Smooth muscle cell (in vitro differentiated cells): ENCODE data around the gene PHLPP1. TPM values are rescaled to one million over a fixed set of nuclear protein-coding genes. Genes with fewer than 3 reads are reported as not detected.

Experiments used
- DNase-seq: peaks from one replicate; lab custom pipeline; 2025; ENCODE audit not compliant: unreplicated experiment; lab: John Stamatoyannopoulos, UW
- H2AFZ ChIP-seq: fragments of 200-600 bp; sonication (generic); 2 replicates; pipeline ENCODE4 v1.6.0; 2016; ENCODE audit warnings: antibody characterized with exemption, low read depth, mild to moderate bottlenecking
- H3F3A ChIP-seq: fragments of 200-600 bp; sonication (generic); 2 replicates; pipeline ENCODE4 v1.6.0; 2017; ENCODE audit warnings: antibody characterized with exemption, low read depth
- H3K27ac ChIP-seq: fragments of 200-600 bp; sonication (generic); 2 replicates; pipeline ENCODE4 v1.5.1; 2016; ENCODE audit warnings: low read depth, mild to moderate bottlenecking
- H3K27me3 ChIP-seq: fragments of 200-600 bp; sonication (generic); 2 replicates; pipeline ENCODE4 v1.6.1; 2016; ENCODE audit warnings: low read depth, mild to moderate bottlenecking
- H3K36me3 ChIP-seq: fragments of 200-600 bp; sonication (generic); 2 replicates; pipeline ENCODE4 v1.5.1; 2016; ENCODE audit warnings: low read depth
- H3K4me1 ChIP-seq: fragments of 200-600 bp; sonication (generic); 2 replicates; pipeline ENCODE4 v1.5.1; 2016; ENCODE audit warnings: low read depth
- H3K4me2 ChIP-seq: fragments of 200-600 bp; sonication (generic); 2 replicates; pipeline ENCODE4 v1.6.0; 2016; ENCODE audit warnings: mild to moderate bottlenecking
- H3K4me3 ChIP-seq: fragments of 200-600 bp; sonication (generic); 2 replicates; pipeline ENCODE4 v1.5.1; 2016; ENCODE audit warnings: mild to moderate bottlenecking
- H3K79me2 ChIP-seq: fragments of 200-600 bp; sonication (generic); 2 replicates; pipeline ENCODE4 v1.6.0; 2016; ENCODE audit warnings: low read depth, mild to moderate bottlenecking
- H3K9ac ChIP-seq: fragments of 200-600 bp; sonication (generic); 2 replicates; pipeline ENCODE4 v1.6.0; 2016; ENCODE audit warnings: low read depth
- H3K9me3 ChIP-seq: fragments of 200-600 bp; sonication (generic); replicated peaks from 2 replicates; pipeline ENCODE4 v1.5.1; 2016; ENCODE audit warnings: low read depth
- H4K20me1 ChIP-seq: fragments of 200-600 bp; sonication (generic); 2 replicates; pipeline ENCODE4 v1.6.0; 2016; ENCODE audit warnings: low read depth
- CTCF ChIP-seq: fragments of 200-600 bp; sonication (generic); IDR thresholded peaks from 2 replicates; pipeline ENCODE4 v1.5.1; 2017; ENCODE audit warnings: borderline replicate concordance, mild to moderate bottlenecking, antibody characterized with exemption; ENCODE audit not compliant: insufficient read depth, poor library complexity, severe bottlenecking
- WGBS: methylation state at CpG from one replicate; pipeline ENCODE4 v1.1.7; 2016; ENCODE audit warnings: low lambda C conversion rate; 5-methylcytosine and 5-hydroxymethylcytosine counted together
- polyA plus RNA-seq: library from polyadenylated mRNA; unstranded; fragments of >200 nt; fragmentation: Nextera tagmentation; extraction: Ambion mirVana; gene quantifications from 2 replicates; pipeline ENCODE4 v1.2.1, GENCODE V29; 2016
- total RNA-seq: library from RNA; depleted of rRNA; stranded (reverse); fragments of >200 nt; gene quantifications from 2 replicates; pipeline ENCODE4 v1.2.3, GENCODE V29; 2014

PHLPP1 gene
- total and polyA plus RNA-seq, 2 experiments from 2014 or later: 1.1 to 4.3 TPM

GRCh38 chr18:62809900-62810299 is 94.6 kb downstream of the PHLPP1 start:
- no peaks in the 10 kb centered on the region for H3K27me3 ChIP-seq
- TF ChIP-seq CTCF: no peak
- H3K9me3 ChIP-seq: no peaks in the 10 kb centered on the region
- H4K20me1 ChIP-seq: peaks cover 13% of the 10 kb centered on the region
- no peak overlapping the region for H2AFZ ChIP-seq
- no peak overlapping the region for H3K4me3 ChIP-seq
- H3K4me2 ChIP-seq: peak overlapping the region; percentile 35
- no peak for DNase-seq
- no peaks in the 10 kb centered on the region for H3K36me3 ChIP-seq
- H3K9ac ChIP-seq: no peak overlapping the region
- peaks cover 23% of the 10 kb centered on the region for H3K79me2 ChIP-seq
- H3K4me1 ChIP-seq: peaks cover 28% of the 10 kb centered on the region
- H3K27ac ChIP-seq: no peak overlapping the region
- 70% methylated on average over 1 of the region's 1 CpG for WGBS
- H3F3A ChIP-seq: peaks cover 13% of the 10 kb centered on the region

- H3K79me2 ChIP-seq: peaks cover 18% of the 10 kb centered on the region
- WGBS: 79% methylated on average over 4 of the region's 4 CpGs
- no peak for TF ChIP-seq CTCF
Observed at GRCh38 chr18:62810682-62811081, 95.3 kb downstream of the PHLPP1 start.

DNA sequence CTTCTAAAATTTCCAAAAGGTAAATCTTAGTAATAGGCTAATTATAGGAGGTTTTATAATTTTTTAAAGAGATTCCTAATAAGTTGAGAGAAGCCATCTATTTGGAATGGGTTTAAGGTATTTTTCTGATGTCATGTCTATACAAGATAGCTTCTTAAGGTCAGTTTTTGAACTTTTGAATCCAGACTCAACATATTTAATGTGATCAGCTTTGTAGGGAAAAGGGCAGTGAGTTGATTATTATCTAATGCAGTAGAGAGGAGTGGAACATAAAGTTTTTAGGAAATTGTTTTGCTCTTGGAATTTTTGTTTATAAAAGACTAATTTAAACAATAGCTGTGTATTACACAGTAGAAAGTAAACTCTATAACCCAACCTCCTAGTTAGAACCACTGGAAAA is 96.3 kb downstream of the PHLPP1 start:
- no peak overlapping the region for H3K27ac ChIP-seq
- H3K79me2 ChIP-seq: peaks cover 9% of the 10 kb centered on the region
- peaks cover 13% of the 10 kb centered on the region for H4K20me1 ChIP-seq

More at GRCh38 chr18:62810682-62811081, 95.3 kb downstream of the PHLPP1 start:
- Histone ChIP-seq H2AFZ (no peak overlapping the region), H3K9me3 (no peaks in the 10 kb centered on the region), H3K4me2 (no peak overlapping the region), H3K4me1 (peaks cover 34% of the 10 kb centered on the region), H3K4me3 (no peak overlapping the region), H3K36me3 (no peaks in the 10 kb centered on the region), H3K9ac (no peak overlapping the region), H4K20me1 (peaks cover 13% of the 10 kb centered on the region), H3K27ac (no peak overlapping the region), H3F3A (peaks cover 18% of the 10 kb centered on the region), H3K27me3 (no peaks in the 10 kb centered on the region)
- no peak for DNase-seq

More for the DNA sequence above, 96.3 kb downstream of the PHLPP1 start:
- Histone ChIP-seq H3K4me2 (peak overlapping the region; percentile 13), H3K9ac (no peak overlapping the region), H3F3A (peaks cover 24% of the 10 kb centered on the region), H3K27me3 (no peaks in the 10 kb centered on the region), H3K36me3 (no peaks in the 10 kb centered on the region), H3K4me3 (no peak overlapping the region), H3K4me1 (peaks cover 35% of the 10 kb centered on the region), H2AFZ (no peak overlapping the region), H3K9me3 (no peaks in the 10 kb centered on the region)
- TF ChIP-seq CTCF: no peak
- no peak for DNase-seq
